HG02571 (cell line): ENCODE measurements around the gene ABCA9.
"Not testable (repeated sequence)": the region's sequence is repeated elsewhere in the genome, so short reads cannot be mapped to it uniquely, and the experiment has no call there.

Experiments used
- ATAC-seq: cut with Tn5 transposase; IDR thresholded peaks from one replicate; pipeline ENCODE4 v1.9.1; 2021; ENCODE audit warnings: mild to moderate bottlenecking, moderate library complexity; ENCODE audit not compliant: unreplicated experiment

Gene ABCA9

GRCh38 chr17:69031839-69032238 lies 28.9 kb downstream of the ABCA9 start:
- no peak for ATAC-seq

- ATAC-seq, result no peak
Observed at GRCh38 chr17:69030169-69030568, 30.6 kb downstream of the ABCA9 start.

DNA sequence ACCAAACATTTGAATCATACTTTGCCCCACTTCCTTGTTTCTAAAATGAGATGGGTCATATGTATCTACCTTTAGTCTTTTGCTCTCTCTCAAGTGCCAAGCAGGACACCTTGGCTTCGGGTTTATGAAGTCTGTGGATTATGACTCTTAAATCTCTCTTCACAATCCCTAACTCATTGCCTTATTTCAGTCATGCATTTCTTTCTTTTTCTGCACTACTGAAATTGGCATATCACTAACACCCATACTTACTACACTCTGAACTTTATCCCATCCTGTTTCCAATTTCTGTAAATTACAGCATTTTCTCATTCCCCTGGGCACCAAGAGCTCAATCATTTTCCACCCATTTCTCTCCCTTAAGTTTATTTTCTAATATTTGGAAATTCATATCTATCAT lies 42.0 kb downstream of the ABCA9 start:
- ATAC-seq, result no peak

- no peak for ATAC-seq
Observed at GRCh38 chr17:69018022-69018615, 42.6 kb downstream of the ABCA9 start.

- no peak for ATAC-seq
Observed at GRCh38 chr17:69015631-69016030, 45.1 kb downstream of the ABCA9 start.

GRCh38 chr17:69012895-69013805 lies 47.6 kb downstream of the ABCA9 start:
- no peak for ATAC-seq

DNA sequence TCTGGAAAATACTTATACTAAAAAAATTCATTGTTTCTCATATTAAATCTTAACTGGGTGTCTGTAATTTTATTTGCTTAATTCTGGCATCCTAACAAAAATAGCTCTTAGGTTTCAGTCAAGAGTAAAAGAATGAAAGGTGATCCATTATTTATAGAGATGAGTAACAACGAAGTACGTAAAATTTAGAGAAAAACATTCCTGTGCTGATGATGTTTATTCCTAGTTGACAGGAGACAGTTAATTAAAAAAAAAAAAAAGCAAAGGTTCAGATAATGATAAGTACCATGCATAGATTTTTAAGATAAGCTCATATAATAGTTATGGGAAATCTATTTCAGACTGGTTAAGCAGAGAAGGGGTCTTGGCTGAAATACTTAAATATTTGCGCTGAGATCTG lies 50.8 kb downstream of the ABCA9 start:
- ATAC-seq, result no peak

DNA sequence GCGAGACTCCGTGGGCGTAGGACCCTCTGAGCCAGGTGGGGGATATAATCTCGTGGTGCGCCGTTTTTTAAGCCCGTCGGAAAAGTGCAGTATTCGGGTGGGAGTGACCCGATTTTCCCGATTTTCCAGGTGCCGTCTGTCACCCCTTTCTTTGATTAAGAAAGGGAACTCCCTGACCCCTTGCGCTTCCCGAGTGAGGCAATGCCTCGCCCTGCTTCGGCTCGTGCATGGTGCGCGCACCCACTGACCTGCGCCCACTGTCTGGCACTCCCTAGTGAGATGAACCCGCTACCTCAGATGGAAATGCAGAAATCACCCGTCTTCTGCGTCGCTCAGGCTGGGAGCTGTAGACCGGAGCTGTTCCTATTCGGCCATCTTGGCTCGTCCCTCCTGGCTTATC lies 56.0 kb downstream of the ABCA9 start:
- ATAC-seq, result not testable (repeated sequence)

GRCh38 chr17:68999743-69000142 lies 61.0 kb downstream of the ABCA9 start:
- not testable (repeated sequence) for ATAC-seq

- no peak for ATAC-seq
Observed at GRCh38 chr17:68993112-68993511, 67.6 kb downstream of the ABCA9 start.

- no peak for ATAC-seq
Observed at GRCh38 chr17:68987966-68988365, 72.8 kb downstream of the ABCA9 start.

DNA sequence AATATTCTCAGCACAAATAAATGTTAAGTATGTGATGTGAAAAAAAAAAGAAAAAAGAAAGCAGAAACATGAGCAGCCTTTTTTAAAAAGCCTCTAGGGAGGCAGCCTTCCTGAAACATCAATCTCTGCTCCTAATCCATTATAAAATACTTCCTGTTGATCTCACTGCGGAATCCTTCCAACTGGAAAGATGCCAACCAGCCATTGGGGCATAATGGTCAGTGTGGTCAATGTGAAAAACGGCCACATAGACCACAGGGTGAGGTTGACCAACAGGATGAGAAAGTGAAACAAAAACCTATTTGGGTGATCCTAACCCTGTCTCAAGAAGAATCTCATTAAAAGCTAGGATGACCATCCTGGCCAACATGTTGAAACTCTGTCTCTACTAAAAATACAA lies 79.4 kb downstream of the ABCA9 start:
- ATAC-seq, result no peak

- no peak for ATAC-seq
Observed at GRCh38 chr17:68973098-68973846, 87.5 kb downstream of the ABCA9 start.

- no peak for ATAC-seq
Observed at GRCh38 chr17:68972119-68972704, 88.5 kb downstream of the ABCA9 start.

DNA sequence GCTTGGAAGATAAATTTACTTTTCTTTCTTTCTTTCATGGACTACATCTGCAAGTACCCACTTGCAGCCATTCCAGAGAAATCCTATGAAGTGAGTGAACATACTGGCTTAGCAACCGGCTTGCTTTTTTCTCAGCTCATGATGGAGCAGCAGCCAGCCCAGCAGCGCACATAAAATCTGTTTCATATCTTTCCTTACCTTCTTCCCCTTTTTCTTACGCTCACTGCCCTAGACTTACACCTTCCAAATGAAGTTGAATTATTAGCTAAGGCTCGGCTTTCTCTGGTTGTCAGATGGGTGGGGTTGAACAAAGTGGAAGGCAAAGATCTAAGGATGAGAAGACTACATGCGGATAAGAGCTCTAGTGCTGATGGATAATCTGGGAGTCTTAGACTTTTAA lies 91.6 kb downstream of the ABCA9 start:
- ATAC-seq, result no peak

DNA sequence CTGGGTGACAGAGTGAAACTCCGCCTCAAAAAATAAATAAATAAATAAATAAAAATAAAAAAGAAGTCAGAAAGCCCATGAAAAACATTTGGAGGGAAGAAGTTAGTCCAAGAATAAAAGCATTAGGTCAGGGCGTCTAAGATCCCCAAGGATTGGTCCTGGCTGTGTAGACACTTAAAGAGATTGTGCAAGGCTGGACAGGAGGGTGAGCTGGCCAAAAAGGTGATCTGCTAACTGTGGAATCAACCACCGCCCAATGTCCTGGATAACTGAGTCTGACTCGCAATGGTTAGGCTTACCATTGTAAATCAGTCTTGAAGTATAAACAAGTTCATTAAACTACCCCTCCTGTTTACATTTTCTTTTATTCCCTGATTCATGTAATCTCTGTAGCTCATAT lies 96.8 kb downstream of the ABCA9 start:
- ATAC-seq, result no peak

GRCh38 chr17:68961214-68961882 lies 99.4 kb downstream of the ABCA9 start:
- ATAC-seq, result no peak

DNA sequence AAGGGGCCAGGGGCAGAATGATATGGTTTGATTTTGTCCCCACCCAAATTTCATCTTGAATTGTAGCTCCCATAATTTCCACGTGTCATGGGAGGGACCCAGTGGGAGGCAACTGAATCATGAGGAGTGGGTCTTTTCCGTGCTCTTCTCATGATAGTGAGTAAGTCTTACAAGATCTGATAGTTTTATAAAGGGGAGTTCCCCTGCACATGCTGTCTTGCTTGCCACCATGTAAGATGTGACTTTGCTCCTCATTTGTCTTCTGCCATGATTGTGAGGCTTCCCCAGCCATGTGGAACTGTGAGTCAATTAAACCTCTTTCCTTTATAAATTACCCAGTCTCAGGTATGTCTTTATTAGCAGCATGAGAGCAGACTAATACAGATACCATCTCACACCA lies 101.6 kb downstream of the ABCA9 start:
- not testable (repeated sequence) for ATAC-seq

- ATAC-seq, result no peak
Observed at GRCh38 chr17:68957944-68958343, 102.8 kb downstream of the ABCA9 start.

DNA sequence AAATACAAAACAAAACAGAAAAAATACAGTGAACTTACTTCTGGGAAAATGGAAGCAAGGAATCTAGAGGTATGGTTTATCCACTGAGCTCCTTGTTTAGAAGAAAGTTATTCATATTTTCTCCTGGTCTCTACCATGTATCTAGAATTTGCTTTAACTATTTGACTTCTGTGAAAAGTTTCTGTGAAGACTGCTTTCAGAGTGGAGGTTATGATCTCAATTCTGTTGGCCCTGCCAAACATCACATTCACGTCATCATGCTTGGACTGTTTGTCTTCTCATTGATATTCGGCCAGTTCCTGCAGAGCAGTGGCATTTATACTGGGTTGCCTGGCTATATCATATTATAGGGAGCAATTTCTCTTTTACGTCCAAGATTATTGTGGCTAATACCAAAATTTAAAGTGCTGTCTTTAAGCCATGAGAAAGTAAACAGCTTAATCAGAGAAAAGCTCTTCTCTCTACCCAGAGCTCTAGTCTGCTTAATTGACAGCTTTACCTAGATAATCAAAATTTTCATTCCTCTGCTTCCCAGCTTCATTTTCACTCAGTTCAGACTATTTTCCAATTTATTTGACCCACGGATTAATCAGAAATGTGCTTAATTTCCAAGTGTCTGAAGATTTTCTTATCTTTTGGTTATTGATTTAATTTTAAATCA lies 105.4 kb downstream of the ABCA9 start, which contains the start of gene ABCA8:
Gene ABCA8, minus strand, starts transcription at position 212 of the 661 bp plus-strand sequence. CDS start 13,358 bp downstream, outside the sequence.
- ATAC-seq, result no peak
